ENCODE data around the gene TMC6. TPM values are rescaled to one million over a fixed set of nuclear protein-coding genes. Genes with fewer than 3 reads are reported as not detected.
A peak's percentile ranks its signal among the peaks of the same experiment; 100 is the strongest.

TMC6 gene
- total and polyA plus RNA-seq, 7 donors: 5.3 to 145 (median 10.5) TPM

DNA sequence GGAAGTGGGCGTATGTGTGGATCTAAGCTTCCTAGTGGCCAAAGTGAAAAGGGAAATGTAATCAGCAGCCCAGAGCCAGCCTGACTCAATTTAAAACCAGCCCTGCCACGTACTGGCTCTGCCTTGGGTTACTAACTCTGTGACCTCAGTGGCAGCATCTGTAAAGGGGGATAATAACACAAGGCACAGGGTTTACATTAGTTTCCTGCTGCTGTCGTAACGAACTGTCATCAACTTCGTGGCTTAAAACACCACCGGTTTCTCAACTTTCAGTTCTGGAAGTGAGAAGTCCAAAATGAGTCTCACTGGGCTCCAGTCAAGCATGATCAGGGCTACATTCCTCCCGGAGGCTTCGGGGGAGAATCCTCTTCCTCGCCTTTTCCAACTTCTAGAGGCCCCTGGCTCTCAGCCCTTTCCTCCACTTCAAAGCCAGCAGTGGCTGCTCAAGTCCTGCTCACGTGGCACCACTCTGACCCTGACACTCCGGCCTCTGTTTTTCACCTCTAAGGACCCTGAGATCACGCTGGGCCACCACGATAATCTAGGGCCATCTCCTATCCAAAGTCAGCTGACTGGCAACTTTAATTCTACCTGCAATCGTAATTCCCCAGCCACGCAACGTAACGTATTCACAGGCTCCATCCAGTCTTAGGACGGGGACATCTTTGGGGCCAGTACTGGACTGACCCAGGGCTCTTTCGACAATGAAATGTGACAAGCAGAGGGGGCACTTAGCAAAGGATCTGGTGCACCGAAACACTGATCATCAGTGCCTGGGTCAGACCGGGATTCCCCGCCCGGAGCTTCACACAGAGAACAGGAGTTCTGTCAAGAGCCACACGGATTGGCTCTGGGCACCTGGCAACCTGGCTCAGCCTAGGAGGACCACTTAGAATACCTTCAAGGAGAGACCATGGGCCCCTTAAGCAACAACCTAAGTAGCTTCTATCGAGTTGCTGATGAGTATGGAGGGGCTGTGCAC, 14.5 kb downstream of the TMC6 start:
- no peaks in the 10 kb centered on the region for H3K36me3 ChIP-seq
- 84 to 88% methylated on average over 25 of the region's 25 CpGs for WGBS, 2 donors
- TF ChIP-seq, protein P1, sequence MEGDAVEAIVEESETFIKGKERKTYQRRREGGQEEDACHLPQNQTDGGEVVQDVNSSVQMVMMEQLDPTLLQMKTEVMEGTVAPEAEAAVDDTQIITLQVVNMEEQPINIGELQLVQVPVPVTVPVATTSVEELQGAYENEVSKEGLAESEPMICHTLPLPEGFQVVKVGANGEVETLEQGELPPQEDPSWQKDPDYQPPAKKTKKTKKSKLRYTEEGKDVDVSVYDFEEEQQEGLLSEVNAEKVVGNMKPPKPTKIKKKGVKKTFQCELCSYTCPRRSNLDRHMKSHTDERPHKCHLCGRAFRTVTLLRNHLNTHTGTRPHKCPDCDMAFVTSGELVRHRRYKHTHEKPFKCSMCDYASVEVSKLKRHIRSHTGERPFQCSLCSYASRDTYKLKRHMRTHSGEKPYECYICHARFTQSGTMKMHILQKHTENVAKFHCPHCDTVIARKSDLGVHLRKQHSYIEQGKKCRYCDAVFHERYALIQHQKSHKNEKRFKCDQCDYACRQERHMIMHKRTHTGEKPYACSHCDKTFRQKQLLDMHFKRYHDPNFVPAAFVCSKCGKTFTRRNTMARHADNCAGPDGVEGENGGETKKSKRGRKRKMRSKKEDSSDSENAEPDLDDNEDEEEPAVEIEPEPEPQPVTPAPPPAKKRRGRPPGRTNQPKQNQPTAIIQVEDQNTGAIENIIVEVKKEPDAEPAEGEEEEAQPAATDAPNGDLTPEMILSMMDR (IDR thresholded peaks at IDR 0.05): no peak
- TF ChIP-seq EP300 (IDR thresholded peaks at IDR 0.05) (no peak), POLR2A (IDR thresholded peaks at IDR 0.05) (no peak), POLR2AphosphoS5 (IDR thresholded peaks at IDR 0.05) (no peak)
- H3K27me3 ChIP-seq: peaks cover 0 to 20% (median 6%) of the 10 kb centered on the region in 3 donors
- peaks cover 0 to 16% (median 6%) of the 10 kb centered on the region in 4 donors for H3K4me1 ChIP-seq
- no peak for DNase-seq
- intact Hi-C loops (cut with DNase I): loop anchor here (2.0 to 10.0 kb wide), 2 partner anchors 63 to 311 kb away; no protein-coding TSS in a partner anchor
- H3K9me3 ChIP-seq: no peaks in the 10 kb centered on the region
- no peak overlapping the region for H3K4me3 ChIP-seq
- H3K27ac ChIP-seq: no peak overlapping the region

GRCh38 chr17:78112518-78113471, 15.8 kb downstream of the TMC6 start:
- no peaks in the 10 kb centered on the region for H3K9me3 ChIP-seq
- 55 to 61% methylated on average over 33 of the region's 33 CpGs for WGBS, 2 donors
- H3K4me1 ChIP-seq: peaks cover 0 to 15% (median 6%) of the 10 kb centered on the region in 4 donors
- H3K27ac ChIP-seq: no peak overlapping the region
- peak; percentile 83 for DNase-seq
- intact Hi-C loops (cut with DNase I): loop anchor here (1.0 to 10.0 kb wide), 3 partner anchors 64 to 312 kb away; no protein-coding TSS in a partner anchor
- H3K36me3 ChIP-seq: peaks cover 0 to 5% (median 0%) of the 10 kb centered on the region in 4 donors
- TF ChIP-seq, protein P1 (IDR thresholded peaks at IDR 0.05): peak; percentile 94 to 99 (median 98)
- peak in 1 of 4 donors; percentile 49 for TF ChIP-seq POLR2AphosphoS5 (IDR thresholded peaks at IDR 0.05)
- TF ChIP-seq EP300 (IDR thresholded peaks at IDR 0.05): no peak
- H3K27me3 ChIP-seq: peaks cover 0 to 20% (median 6%) of the 10 kb centered on the region in 3 donors
- no peak overlapping the region for H3K4me3 ChIP-seq

- TF ChIP-seq POLR2AphosphoS5 (IDR thresholded peaks at IDR 0.05) (no peak), EP300 (IDR thresholded peaks at IDR 0.05) (no peak), POLR2A (IDR thresholded peaks at IDR 0.05) (no peak)
- TF ChIP-seq, protein P1 (IDR thresholded peaks at IDR 0.05): no peak
- Histone ChIP-seq H3K27ac (no peak overlapping the region), H3K4me3 (no peak overlapping the region), H3K4me1 (peaks cover 0 to 8% (median 4%) of the 10 kb centered on the region in 4 donors), H3K9me3 (no peaks in the 10 kb centered on the region), H3K27me3 (peaks cover 0 to 20% (median 6%) of the 10 kb centered on the region in 3 donors), H3K36me3 (peaks cover 0 to 5% (median 0%) of the 10 kb centered on the region in 4 donors)
- intact Hi-C loops (cut with DNase I): loop anchor here (1.0 to 10.0 kb wide), 3 partner anchors 65 to 313 kb away; no protein-coding TSS in a partner anchor
- 93% methylated on average over 28 of the region's 28 CpGs for WGBS, 2 donors
- DNase-seq: peak; percentile 62
Measured at GRCh38 chr17:78111727-78112517, 16.6 kb downstream of the TMC6 start.

All from sigmoid colon (tissue), 7 donors.